ENCODE results near the gene ZCWPW1.

GRCh38 chr7:100373261-100373831 is 55.2 kb downstream of the ZCWPW1 start, which contains the start of gene PILRA:
- no peak for TF ChIP-seq CTCF (conservative IDR thresholded peaks at IDR 0.05 in 1 of 2, IDR thresholded peaks at IDR 0.05 in 1 of 2; ENCODE audit: low read depth in 1 of 2, low read length in 2 of 2)
- no peak for TF ChIP-seq EZH2 (IDR thresholded peaks at IDR 0.05; ENCODE audit: low read length, missing control alignments)
